K562 (cell line): ENCODE results near the gene ACTRT2. TPM values are rescaled to one million over a fixed set of nuclear protein-coding genes. Genes with fewer than 3 reads are reported as not detected.

ENCODE experiments used
- ATAC-seq: fragments of 200-7000 bp; cut with Tn5 transposase; 3 replicates; pipeline ENCODE4 v1.9.1; 2020; ENCODE audit warnings: moderate library complexity
- BruUV-seq: library from RNA; stranded (reverse); fragments of 400-500 nt; replicated peaks from 2 replicates; lab custom pipeline; 2021; lab: Mats Ljungman, UMichigan
- CTCF ChIA-PET: fragments of 300-600 bp; formaldehyde crosslinking; extraction: SDS; loops from one replicate; lab custom pipeline; 2021; ENCODE audit warnings: low intra/inter-chr PET ratio; lab: Yijun Ruan, JAX
- POLR2A ChIA-PET: fragments of 300-600, 350-650 bp; sonication (Branson Sonifier 250); formaldehyde crosslinking; extraction: SDS; loops from one replicate; lab custom pipeline; 2021; ENCODE audit warnings: antibody characterized with exemption, inconsistent platforms; lab: Yijun Ruan, JAX
- DNase-seq, 4 experiments: peaks; one replicate each; pipeline versions ENCODE4 v3.0.0 to v3.0.0-alpha.2; 2011 to 2018; ENCODE audit warnings: low spot score in 3 of 4, mixed read lengths in 3 of 4; ENCODE audit errors: extremely low read depth in 1 of 4
- FAIRE-seq: peaks from 2 replicates; lab custom pipeline; 2011; peaks lifted over from hg19 to GRCh38; lab: Jason Lieb, UNC
- H2AFZ ChIP-seq: 2 replicates; pipeline ENCODE4 v1.6.0; 2011; ENCODE audit warnings: low read depth, low read length, control low read depth, inconsistent platforms
- H3K27ac ChIP-seq: fragments of 200-600 bp; 3 replicates; pipeline ENCODE4 v1.8.0; 2011; ENCODE audit warnings: low read depth, mild to moderate bottlenecking, control low read depth, inconsistent platforms, low read length, moderate library complexity, mixed read lengths; ENCODE audit errors: extremely low read depth
- H3K27me3 ChIP-seq, 2 experiments: fragments of 300-600 bp in 1 of 2; 2 replicates in 1 of 2; 3 replicates in 1 of 2; pipeline versions ENCODE4 v1.6.0 to v1.8.0; 2011; ENCODE audit warnings: inconsistent platforms in 2 of 2, low read length in 2 of 2, mild to moderate bottlenecking in 1 of 2, mixed read lengths in 1 of 2, moderate library complexity in 1 of 2; ENCODE audit not compliant: control insufficient read depth in 2 of 2, insufficient read depth in 2 of 2
- H3K36me3 ChIP-seq: fragments of 300-600 bp; 3 replicates; pipeline ENCODE4 v1.8.0; 2011; ENCODE audit warnings: mild to moderate bottlenecking, low read length, inconsistent platforms; ENCODE audit not compliant: control insufficient read depth, insufficient read depth
- H3K4me1 ChIP-seq, 2 experiments: fragments of 200-600 bp in 1 of 2; replicated peaks in 1 of 2; 2 replicates in 1 of 2; 3 replicates in 1 of 2; pipeline versions ENCODE4 v1.5.1 to v1.8.0; 2011; ENCODE audit warnings: inconsistent platforms in 2 of 2, low read length in 2 of 2, mild to moderate bottlenecking in 1 of 2, mixed read lengths in 1 of 2, moderate library complexity in 1 of 2; ENCODE audit not compliant: control insufficient read depth in 2 of 2, insufficient read depth in 2 of 2
- H3K4me2 ChIP-seq: 2 replicates; pipeline ENCODE4 v1.6.1; 2011; ENCODE audit warnings: low read length, control low read depth, inconsistent platforms, mixed read lengths; ENCODE audit not compliant: insufficient read depth
- H3K4me3 ChIP-seq: fragments of 200-600 bp; sonication (generic), shearing (Covaris generic); 2 replicates; pipeline ENCODE4 v1.5.1; 2016; ENCODE audit warnings: control low read depth, inconsistent platforms
- H3K79me2 ChIP-seq: fragments of 200-600 bp; 3 replicates; pipeline ENCODE4 v1.8.0; 2011; ENCODE audit warnings: low read length, inconsistent platforms; ENCODE audit not compliant: control insufficient read depth, insufficient read depth
- H3K9ac ChIP-seq, 2 experiments: 2 replicates each; pipeline versions ENCODE4 v1.6.0 to v1.6.1; 2011; ENCODE audit warnings: low read depth in 2 of 2, low read length in 2 of 2, control low read depth in 1 of 2, inconsistent platforms in 1 of 2, mild to moderate bottlenecking in 1 of 2, mixed read lengths in 1 of 2; ENCODE audit not compliant: insufficient read depth in 1 of 2
- H3K9me1 ChIP-seq: one replicate; pipeline ENCODE4 v1.6.0; 2011; ENCODE audit warnings: inconsistent platforms, mild to moderate bottlenecking, low read length, moderate library complexity; ENCODE audit not compliant: control insufficient read depth, insufficient read depth
- H3K9me3 ChIP-seq: replicated peaks from 2 replicates; pipeline ENCODE4 v1.5.1; 2011; ENCODE audit warnings: low read depth, low read length, inconsistent platforms; ENCODE audit not compliant: control insufficient read depth, insufficient read depth
- H4K20me1 ChIP-seq: replicated peaks from 2 replicates; pipeline ENCODE4 v1.6.1; 2011; ENCODE audit warnings: low read length, inconsistent platforms, mixed read lengths; ENCODE audit not compliant: control insufficient read depth, insufficient read depth
- BCL6 ChIP-seq: fragments of 250-450 bp; sonication (Bioruptor Pico); IDR thresholded peaks from 2 replicates; pipeline ENCODE4 v1.4.0; 2020
- BHLHE40 ChIP-seq: IDR thresholded peaks from 2 replicates; pipeline ENCODE4 v1.6.1; 2011; ENCODE audit warnings: low read length, improper control_type of control experiment
- CEBPG ChIP-seq, 3 experiments: fragments of 200-800 bp in 1 of 3; sonication (Bioruptor generic) in 1 of 3; sonication (generic) in 1 of 3; formaldehyde crosslinking in 1 of 3; IDR thresholded peaks in 2 of 3; conservative IDR thresholded peaks in 1 of 3; 2 replicates each; pipeline versions ENCODE4 v1.6.1 to v1.8.0; 2016 to 2022; ENCODE audit warnings: missing compliant biosample characterization in 2 of 3, missing genetic modification characterization in 2 of 3, mild to moderate bottlenecking in 1 of 3, missing genetic modification reagents in 1 of 3
- DIDO1 ChIP-seq: fragments of 450-650 bp; IDR thresholded peaks from 2 replicates; pipeline ENCODE4 v1.6.1; 2016; ENCODE audit warnings: low read depth, missing biosample characterization, missing genetic modification characterization
- E2F4 ChIP-seq: sonication (generic); formaldehyde crosslinking; IDR thresholded peaks from 2 replicates; pipeline ENCODE4 v1.8.0; 2022; ENCODE audit warnings: mild to moderate bottlenecking, low read depth, missing genetic modification reagents
- GABPB2 ChIP-seq: fragments of 250-450 bp; sonication (Bioruptor Pico); conservative IDR thresholded peaks from 2 replicates; pipeline ENCODE4 v1.5.1; 2021; ENCODE audit warnings: mild to moderate bottlenecking
- HMG20B ChIP-seq: fragments of 250-450 bp; sonication (Bioruptor Pico); IDR thresholded peaks from 2 replicates; pipeline ENCODE4 v1.5.0; 2021; ENCODE audit warnings: mild to moderate bottlenecking
- KDM4B ChIP-seq, 2 experiments: fragments of 450-650 bp in 1 of 2; sonication (generic) in 1 of 2; IDR thresholded peaks; 2 replicates each; pipeline ENCODE4 v1.6.1; 2016 to 2017; ENCODE audit warnings: borderline replicate concordance in 2 of 2, antibody characterized with exemption in 1 of 2, low read depth in 1 of 2, mild to moderate bottlenecking in 1 of 2
- NFXL1 ChIP-seq: fragments of 450-650 bp; formaldehyde crosslinking; IDR thresholded peaks from 2 replicates; pipeline ENCODE4 v1.4.0; 2021; ENCODE audit warnings: mild to moderate bottlenecking
- SREBF1 ChIP-seq: fragments of 150-350 bp; IDR thresholded peaks from 2 replicates; pipeline ENCODE4 v1.6.1; 2014; ENCODE audit warnings: antibody characterized with exemption, low read depth, low read length, borderline replicate concordance
- TGIF2 ChIP-seq: sonication (generic); formaldehyde crosslinking; IDR thresholded peaks from 2 replicates; pipeline ENCODE4 v1.8.1; 2022; ENCODE audit warnings: mild to moderate bottlenecking, missing genetic modification reagents, moderate library complexity
- XRCC4 ChIP-seq: IDR thresholded peaks from one replicate; pipeline ENCODE4 v1.6.1; 2011; ENCODE audit not compliant: insufficient read depth, insufficient read length; ENCODE audit errors: extremely low read depth
- ZNF589 ChIP-seq: fragments of 200-800 bp; sonication (Bioruptor generic); IDR thresholded peaks from 2 replicates; pipeline ENCODE4 v1.6.1; 2016; ENCODE audit warnings: low read depth, missing genetic modification characterization, missing compliant biosample characterization
- ZZZ3 ChIP-seq: fragments of 450-650 bp; IDR thresholded peaks from 2 replicates; pipeline ENCODE4 v1.6.1; 2016; ENCODE audit warnings: antibody characterized with exemption, mild to moderate bottlenecking, moderate library complexity
- WGBS: fragments of 100-300 bp; shearing (Covaris generic); methylation state at CpG from one replicate; pipeline ENCODE4 v1.1.6; 2016; ENCODE audit warnings: low coverage, mixed read lengths; ENCODE audit not compliant: insufficient coverage; ENCODE audit errors: missing lambda C conversion rate; 5-methylcytosine and 5-hydroxymethylcytosine counted together
- in situ Hi-C: fragments of 300-500 bp; cut with MboI; formaldehyde crosslinking; loops from 4 replicates; pipeline ENCODE4 v1.15.0; 2018; ENCODE audit warnings: inconsistent platforms, mixed read lengths
- intact Hi-C: fragments of 100-400 bp; cut with micrococcal nuclease; formaldehyde crosslinking; loops from 2 replicates; pipeline ENCODE4 v1.14.2; 2022
- polyA plus RNA-seq, 8 experiments: library from polyadenylated mRNA; depleted of rRNA in 4 of 8; stranded (reverse) in 5 of 8; unstranded in 3 of 8; fragments of >200 nt; fragmentation: Nextera tagmentation in 2 of 8; fragmentation: Illumina TruSeq in 1 of 8; extraction: Ambion mirVana in 2 of 8; extraction: Trizol in 1 of 8; gene quantifications; 2 replicates each; pipeline versions ENCODE4 v1.2.1 to v1.2.3, GENCODE V29; 2011 to 2014; ENCODE audit warnings: inconsistent platforms in 1 of 8, missing spikeins in 1 of 8
- total RNA-seq, 7 experiments: library from RNA; depleted of rRNA in 6 of 7; stranded (reverse); fragments of >200 nt in 6 of 7; fragmentation: Illumina TruSeq in 2 of 7; extraction: Trizol in 2 of 7; gene quantifications; 2 replicates each; pipeline versions ENCODE4 v1.2.1 to v1.2.3, GENCODE V29; 2011 to 2021; ENCODE audit warnings: low replicate concordance in 1 of 7
- TF ChIP-seq, protein P1 (sequence below): sonication (generic); formaldehyde crosslinking; IDR thresholded peaks from 2 replicates; pipeline ENCODE4 v1.8.0; 2022; ENCODE audit warnings: mild to moderate bottlenecking, missing genetic modification reagents
- TF ChIP-seq, protein P2 (sequence below): sonication (generic); formaldehyde crosslinking; IDR thresholded peaks from 2 replicates; pipeline ENCODE4 v1.8.1; 2023; ENCODE audit warnings: missing genetic modification reagents, mild to moderate bottlenecking, borderline replicate concordance

ACTRT2 gene
- total and polyA plus RNA-seq, 9 of the 15 experiments (the other 6 are each of a cell fraction or from before 2014, with no cell fraction given), result not detected

DNA sequence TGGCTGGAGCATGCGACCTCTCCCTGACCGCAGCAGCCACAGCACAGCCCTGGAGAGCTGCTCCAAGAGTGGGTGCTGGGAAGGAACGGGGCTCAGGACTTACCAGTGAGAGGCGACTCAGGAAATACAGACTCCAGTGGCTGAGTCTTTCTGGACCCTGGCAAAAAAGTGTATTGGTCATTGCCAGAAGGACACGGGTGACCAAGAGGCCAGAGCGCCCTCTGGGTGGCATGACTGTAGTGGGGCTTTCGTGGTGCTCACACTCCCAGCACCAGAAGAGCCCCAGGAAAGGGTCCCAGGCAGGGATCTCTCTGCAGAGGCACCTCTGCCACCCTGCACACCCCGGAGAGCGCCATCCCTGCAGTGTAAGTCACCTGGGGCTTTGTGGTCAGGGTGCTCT, 38.9 kb downstream of the ACTRT2 start:
- H3K79me2 ChIP-seq, result no peaks in the 10 kb centered on the region
- no peak overlapping the region; a peak in 1 of 4 replicates for H3K9ac ChIP-seq
- H3K27ac ChIP-seq, result no peak overlapping the region
- H3K4me3 ChIP-seq, result no peak overlapping the region
- POLR2A ChIA-PET, result interaction anchor here (1.5 kb wide), 1 partner anchor 20 kb away, joined by 5 read pairs; no protein-coding TSS in a partner anchor
- CTCF ChIA-PET, result no interaction called here
- no peaks in the 10 kb centered on the region for H4K20me1 ChIP-seq
- H3K9me1 ChIP-seq, result no peaks in the 10 kb centered on the region
- intact Hi-C loops, result no loop called here
- no peak for FAIRE-seq
- no peaks in the 10 kb centered on the region for H3K36me3 ChIP-seq
- 0% methylated on average over 9 of the region's 9 CpGs for WGBS
- no peaks in the 10 kb centered on the region for H3K9me3 ChIP-seq
- no TSS peak for BruUV-seq
- H3K4me1 ChIP-seq, result no peaks in the 10 kb centered on the region
- H2AFZ ChIP-seq, result no peak overlapping the region
- in situ Hi-C loops, result no loop called here
- no peak for DNase-seq
- H3K4me2 ChIP-seq, result no peak overlapping the region
- no peak for ATAC-seq
- H3K27me3 ChIP-seq, result peaks cover 0 to 10% of the 10 kb centered on the region in 2 experiments; a peak in 2 of 5 replicates
- no peak for TF ChIP-seq E2F4
- TF ChIP-seq SREBF1, result no peak
- TF ChIP-seq, protein P1, sequence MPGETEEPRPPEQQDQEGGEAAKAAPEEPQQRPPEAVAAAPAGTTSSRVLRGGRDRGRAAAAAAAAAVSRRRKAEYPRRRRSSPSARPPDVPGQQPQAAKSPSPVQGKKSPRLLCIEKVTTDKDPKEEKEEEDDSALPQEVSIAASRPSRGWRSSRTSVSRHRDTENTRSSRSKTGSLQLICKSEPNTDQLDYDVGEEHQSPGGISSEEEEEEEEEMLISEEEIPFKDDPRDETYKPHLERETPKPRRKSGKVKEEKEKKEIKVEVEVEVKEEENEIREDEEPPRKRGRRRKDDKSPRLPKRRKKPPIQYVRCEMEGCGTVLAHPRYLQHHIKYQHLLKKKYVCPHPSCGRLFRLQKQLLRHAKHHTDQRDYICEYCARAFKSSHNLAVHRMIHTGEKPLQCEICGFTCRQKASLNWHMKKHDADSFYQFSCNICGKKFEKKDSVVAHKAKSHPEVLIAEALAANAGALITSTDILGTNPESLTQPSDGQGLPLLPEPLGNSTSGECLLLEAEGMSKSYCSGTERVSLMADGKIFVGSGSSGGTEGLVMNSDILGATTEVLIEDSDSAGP, result no peak
- no peak for TF ChIP-seq KDM4B (IDR thresholded peaks at IDR 0.05; ENCODE audit: borderline replicate concordance in 2 of 2, low read depth in 1 of 2)
- TF ChIP-seq BCL6, result no peak
- TF ChIP-seq BHLHE40, result no peak
- TF ChIP-seq NFXL1, result no peak
- no peak for TF ChIP-seq TGIF2 (CRISPR knock-in tag)
- no peak for TF ChIP-seq HMG20B
- TF ChIP-seq GABPB2 (CRISPR knock-in tag), result no peak
- no peak for TF ChIP-seq ZNF589
- no peak for TF ChIP-seq ZZZ3
- TF ChIP-seq DIDO1 (tag), result no peak
- TF ChIP-seq, protein P2, sequence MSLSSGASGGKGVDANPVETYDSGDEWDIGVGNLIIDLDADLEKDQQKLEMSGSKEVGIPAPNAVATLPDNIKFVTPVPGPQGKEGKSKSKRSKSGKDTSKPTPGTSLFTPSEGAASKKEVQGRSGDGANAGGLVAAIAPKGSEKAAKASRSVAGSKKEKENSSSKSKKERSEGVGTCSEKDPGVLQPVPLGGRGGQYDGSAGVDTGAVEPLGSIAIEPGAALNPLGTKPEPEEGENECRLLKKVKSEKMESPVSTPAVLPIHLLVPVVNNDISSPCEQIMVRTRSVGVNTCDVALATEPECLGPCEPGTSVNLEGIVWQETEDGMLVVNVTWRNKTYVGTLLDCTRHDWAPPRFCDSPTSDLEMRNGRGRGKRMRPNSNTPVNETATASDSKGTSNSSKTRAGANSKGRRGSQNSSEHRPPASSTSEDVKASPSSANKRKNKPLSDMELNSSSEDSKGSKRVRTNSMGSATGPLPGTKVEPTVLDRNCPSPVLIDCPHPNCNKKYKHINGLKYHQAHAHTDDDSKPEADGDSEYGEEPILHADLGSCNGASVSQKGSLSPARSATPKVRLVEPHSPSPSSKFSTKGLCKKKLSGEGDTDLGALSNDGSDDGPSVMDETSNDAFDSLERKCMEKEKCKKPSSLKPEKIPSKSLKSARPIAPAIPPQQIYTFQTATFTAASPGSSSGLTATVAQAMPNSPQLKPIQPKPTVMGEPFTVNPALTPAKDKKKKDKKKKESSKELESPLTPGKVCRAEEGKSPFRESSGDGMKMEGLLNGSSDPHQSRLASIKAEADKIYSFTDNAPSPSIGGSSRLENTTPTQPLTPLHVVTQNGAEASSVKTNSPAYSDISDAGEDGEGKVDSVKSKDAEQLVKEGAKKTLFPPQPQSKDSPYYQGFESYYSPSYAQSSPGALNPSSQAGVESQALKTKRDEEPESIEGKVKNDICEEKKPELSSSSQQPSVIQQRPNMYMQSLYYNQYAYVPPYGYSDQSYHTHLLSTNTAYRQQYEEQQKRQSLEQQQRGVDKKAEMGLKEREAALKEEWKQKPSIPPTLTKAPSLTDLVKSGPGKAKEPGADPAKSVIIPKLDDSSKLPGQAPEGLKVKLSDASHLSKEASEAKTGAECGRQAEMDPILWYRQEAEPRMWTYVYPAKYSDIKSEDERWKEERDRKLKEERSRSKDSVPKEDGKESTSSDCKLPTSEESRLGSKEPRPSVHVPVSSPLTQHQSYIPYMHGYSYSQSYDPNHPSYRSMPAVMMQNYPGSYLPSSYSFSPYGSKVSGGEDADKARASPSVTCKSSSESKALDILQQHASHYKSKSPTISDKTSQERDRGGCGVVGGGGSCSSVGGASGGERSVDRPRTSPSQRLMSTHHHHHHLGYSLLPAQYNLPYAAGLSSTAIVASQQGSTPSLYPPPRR (CRISPR knock-in tag), result no peak
- no peak for TF ChIP-seq XRCC4
- TF ChIP-seq CEBPG (CRISPR knock-in tag; IDR thresholded peaks at IDR 0.05), result no peak
- no peak for TF ChIP-seq CEBPG (tag; conservative IDR thresholded peaks at IDR 0.05 in 1 of 2, IDR thresholded peaks at IDR 0.05 in 1 of 2)
